Osteoblast (primary cell): ENCODE data around the gene SCD5. TPM values are rescaled to one million over a fixed set of nuclear protein-coding genes. Genes with fewer than 3 reads are reported as not detected.

Experiments
- DNase-seq: peaks from one replicate; pipeline ENCODE4 v3.0.0; 2011; ENCODE audit warnings: low spot score, mixed read lengths; ENCODE audit not compliant: insufficient read length; ENCODE audit errors: missing footprints
- H2AFZ ChIP-seq: 2 replicates; pipeline ENCODE4 v1.6.0; 2011; ENCODE audit warnings: mild to moderate bottlenecking, low read length
- H3K27ac ChIP-seq: 2 replicates; pipeline ENCODE4 v1.5.1; 2011; ENCODE audit warnings: mild to moderate bottlenecking, low read depth, low read length, moderate library complexity
- H3K27me3 ChIP-seq: 2 replicates; pipeline ENCODE4 v1.6.0; 2012; ENCODE audit warnings: mild to moderate bottlenecking, control low read depth, inconsistent platforms, low read length, moderate library complexity; ENCODE audit not compliant: insufficient read depth
- H3K36me3 ChIP-seq: 2 replicates; pipeline ENCODE4 v1.5.1; 2011; ENCODE audit warnings: mild to moderate bottlenecking, low read length, control low read depth, moderate library complexity; ENCODE audit not compliant: insufficient read depth
- H3K4me1 ChIP-seq: 2 replicates; pipeline ENCODE4 v1.5.1; 2011; ENCODE audit warnings: mild to moderate bottlenecking, low read length, control low read depth, moderate library complexity; ENCODE audit not compliant: insufficient read depth
- H3K4me2 ChIP-seq: 2 replicates; pipeline ENCODE4 v1.6.0; 2011; ENCODE audit warnings: mild to moderate bottlenecking, low read length; ENCODE audit not compliant: insufficient read depth
- H3K4me3 ChIP-seq: fragments of 200-600 bp; sonication (generic); 3 replicates; pipeline ENCODE4 v1.5.1; 2012; ENCODE audit warnings: mild to moderate bottlenecking, low read length, inconsistent platforms; ENCODE audit not compliant: insufficient read depth
- H3K79me2 ChIP-seq: 2 replicates; pipeline ENCODE4 v1.6.0; 2012; ENCODE audit warnings: mild to moderate bottlenecking, low read length, control low read depth, inconsistent platforms; ENCODE audit not compliant: insufficient read depth
- H3K9me3 ChIP-seq: 2 replicates; pipeline ENCODE4 v1.5.1; 2011; ENCODE audit warnings: low read depth, low read length, control low read depth
- H4K20me1 ChIP-seq: 2 replicates; pipeline ENCODE4 v1.6.0; 2012; ENCODE audit warnings: mild to moderate bottlenecking, low read length, control low read depth; ENCODE audit not compliant: insufficient read depth
- total RNA-seq: library from RNA; depleted of rRNA; stranded (reverse); fragments of >200 nt; gene quantifications from 2 replicates; pipeline ENCODE4 v1.2.3, GENCODE V29; 2012
- TF ChIP-seq, protein P1 (sequence below): IDR thresholded peaks from 2 replicates; pipeline ENCODE4 v1.5.1; 2011; ENCODE audit warnings: mild to moderate bottlenecking, low read depth, low read length, moderate library complexity; ENCODE audit errors: extremely low read depth

The SCD5 gene
- total RNA-seq, 1 donor, result 11.9 TPM

- Histone ChIP-seq H2AFZ (no peak overlapping the region), H4K20me1 (no peaks in the 10 kb centered on the region), H3K4me1 (no peaks in the 10 kb centered on the region), H3K4me3 (no peak overlapping the region), H3K27me3 (no peaks in the 10 kb centered on the region), H3K79me2 (no peaks in the 10 kb centered on the region), H3K36me3 (no peaks in the 10 kb centered on the region), H3K9me3 (no peaks in the 10 kb centered on the region), H3K4me2 (no peak overlapping the region), H3K27ac (no peak overlapping the region)
- TF ChIP-seq, protein P1, sequence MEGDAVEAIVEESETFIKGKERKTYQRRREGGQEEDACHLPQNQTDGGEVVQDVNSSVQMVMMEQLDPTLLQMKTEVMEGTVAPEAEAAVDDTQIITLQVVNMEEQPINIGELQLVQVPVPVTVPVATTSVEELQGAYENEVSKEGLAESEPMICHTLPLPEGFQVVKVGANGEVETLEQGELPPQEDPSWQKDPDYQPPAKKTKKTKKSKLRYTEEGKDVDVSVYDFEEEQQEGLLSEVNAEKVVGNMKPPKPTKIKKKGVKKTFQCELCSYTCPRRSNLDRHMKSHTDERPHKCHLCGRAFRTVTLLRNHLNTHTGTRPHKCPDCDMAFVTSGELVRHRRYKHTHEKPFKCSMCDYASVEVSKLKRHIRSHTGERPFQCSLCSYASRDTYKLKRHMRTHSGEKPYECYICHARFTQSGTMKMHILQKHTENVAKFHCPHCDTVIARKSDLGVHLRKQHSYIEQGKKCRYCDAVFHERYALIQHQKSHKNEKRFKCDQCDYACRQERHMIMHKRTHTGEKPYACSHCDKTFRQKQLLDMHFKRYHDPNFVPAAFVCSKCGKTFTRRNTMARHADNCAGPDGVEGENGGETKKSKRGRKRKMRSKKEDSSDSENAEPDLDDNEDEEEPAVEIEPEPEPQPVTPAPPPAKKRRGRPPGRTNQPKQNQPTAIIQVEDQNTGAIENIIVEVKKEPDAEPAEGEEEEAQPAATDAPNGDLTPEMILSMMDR, result no peak
- no peak for DNase-seq
Observed at GRCh38 chr4:82679531-82679930, 119.1 kb downstream of the SCD5 start.

DNA sequence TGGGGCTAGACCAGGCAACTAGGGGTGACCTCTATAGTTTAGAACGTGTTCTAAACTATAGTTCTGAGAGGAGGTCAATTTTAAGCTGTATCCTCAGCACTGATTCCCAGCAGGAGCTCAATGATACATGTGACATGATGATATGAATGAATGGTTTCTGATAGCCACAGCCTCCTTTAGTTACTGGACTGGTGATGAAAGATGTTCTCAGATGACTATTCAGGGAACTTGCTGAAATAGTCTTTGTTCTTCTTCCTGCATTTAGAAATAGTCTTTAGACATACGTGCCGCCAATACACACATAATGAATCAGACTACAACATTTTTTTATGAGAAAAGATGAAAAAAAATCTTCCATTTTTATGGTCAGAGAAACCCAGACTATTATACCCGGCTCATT, 120.5 kb downstream of the SCD5 start:
- Histone ChIP-seq H3K36me3 (no peaks in the 10 kb centered on the region), H3K79me2 (no peaks in the 10 kb centered on the region), H3K9me3 (no peaks in the 10 kb centered on the region), H3K4me3 (no peak overlapping the region), H2AFZ (no peak overlapping the region), H3K27ac (no peak overlapping the region), H3K4me2 (no peak overlapping the region), H3K27me3 (no peaks in the 10 kb centered on the region), H3K4me1 (no peaks in the 10 kb centered on the region), H4K20me1 (no peaks in the 10 kb centered on the region)
- TF ChIP-seq, protein P1, result no peak
- no peak for DNase-seq

- DNase-seq, result no peak
- Histone ChIP-seq H3K36me3 (no peaks in the 10 kb centered on the region), H3K9me3 (no peaks in the 10 kb centered on the region), H3K27ac (no peak overlapping the region), H2AFZ (no peak overlapping the region), H3K4me2 (no peak overlapping the region), H3K4me1 (no peaks in the 10 kb centered on the region), H4K20me1 (no peaks in the 10 kb centered on the region), H3K79me2 (no peaks in the 10 kb centered on the region), H3K27me3 (no peaks in the 10 kb centered on the region), H3K4me3 (no peak overlapping the region)
- TF ChIP-seq, protein P1, result no peak
Observed at GRCh38 chr4:82677327-82677726, 121.3 kb downstream of the SCD5 start.

GRCh38 chr4:82667761-82668480, 130.7 kb downstream of the SCD5 start:
- Histone ChIP-seq H4K20me1 (no peaks in the 10 kb centered on the region), H3K79me2 (no peaks in the 10 kb centered on the region), H3K4me1 (no peaks in the 10 kb centered on the region), H2AFZ (no peak overlapping the region), H3K9me3 (no peaks in the 10 kb centered on the region), H3K27me3 (no peaks in the 10 kb centered on the region), H3K4me3 (no peak overlapping the region), H3K27ac (no peak overlapping the region), H3K36me3 (no peaks in the 10 kb centered on the region), H3K4me2 (no peak overlapping the region)
- TF ChIP-seq, protein P1, result no peak
- no peak for DNase-seq
